HG03354 (cell line): Measurements from ENCODE around the gene MT1H.

Source experiments
- ATAC-seq: cut with Tn5 transposase; IDR thresholded peaks from one replicate; pipeline ENCODE4 v1.9.1; 2021; ENCODE audit warnings: mild to moderate bottlenecking; ENCODE audit not compliant: unreplicated experiment, poor library complexity, severe bottlenecking

MT1H gene

DNA sequence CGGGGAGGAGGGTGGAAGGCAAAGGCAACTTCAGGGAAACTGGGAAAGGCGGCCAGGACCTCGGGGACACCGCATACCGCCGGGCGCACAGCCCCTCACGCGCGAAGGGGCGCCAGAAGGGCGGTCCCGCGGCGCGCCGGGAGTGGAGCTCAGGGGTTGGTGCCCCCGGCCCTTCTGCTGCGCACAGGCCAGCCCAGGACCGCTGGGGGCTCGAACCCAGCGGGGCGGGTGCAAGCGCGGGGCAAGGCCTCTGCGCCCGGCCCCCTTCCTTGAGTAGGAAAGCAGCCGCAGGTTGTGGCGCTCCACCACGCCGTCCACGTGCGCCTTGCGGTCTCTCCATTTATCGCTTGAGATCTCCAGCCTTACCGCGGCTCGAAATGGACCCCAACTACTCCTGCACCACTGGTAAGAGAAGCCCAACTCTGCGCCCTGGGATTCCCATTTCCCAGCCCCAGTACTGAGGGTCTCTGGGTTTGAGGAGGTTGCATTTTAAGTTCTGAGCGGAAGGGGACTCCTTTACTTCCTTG lies 34.1 kb upstream of the MT1H start:
- ATAC-seq: no peak

DNA sequence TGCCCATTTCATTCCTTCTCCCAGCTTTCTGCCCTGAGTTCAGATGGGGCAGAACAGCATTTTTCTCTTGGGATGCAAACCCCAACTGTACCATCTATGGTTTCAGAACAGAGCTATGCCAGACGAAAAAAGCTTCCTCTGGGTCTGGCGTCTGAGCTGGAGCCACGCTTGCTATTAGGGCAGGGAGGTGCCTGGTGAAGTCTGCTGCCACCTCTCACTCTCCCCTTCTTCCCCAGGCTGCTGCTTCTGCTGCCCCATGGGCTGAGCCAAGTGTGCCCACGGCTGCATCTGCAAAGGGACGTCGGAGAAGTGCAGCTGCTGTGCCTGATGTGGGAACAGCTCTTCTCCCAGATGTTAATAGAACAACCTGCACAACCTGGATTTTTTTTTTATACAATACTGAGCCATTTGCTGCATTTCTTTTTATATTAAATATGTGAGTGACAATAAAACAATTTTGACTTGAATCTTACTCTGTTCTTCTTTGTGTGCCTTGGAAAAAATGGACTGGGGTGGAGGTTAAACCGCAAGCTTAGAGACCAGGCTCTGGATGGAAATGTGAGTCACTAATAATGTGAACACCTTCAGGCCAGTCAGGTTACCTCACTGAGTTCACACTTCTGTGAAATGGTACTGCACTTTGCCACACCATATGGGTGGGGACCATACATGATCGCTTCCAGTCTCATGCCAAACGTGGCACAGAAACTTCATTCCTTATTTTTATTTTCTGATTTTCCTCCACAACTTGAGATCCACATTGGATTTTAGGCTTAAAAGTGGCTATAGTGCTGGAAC lies 32.8 kb upstream of the MT1H start:
- no peak for ATAC-seq

- no peak for ATAC-seq
Observed at GRCh38 chr16:56637814-56638750, 31.5 kb upstream of the MT1H start, which contains the start of gene MT1A. MT1A (plus strand) TSS chr16:56638666; CDS start chr16:56638739, 73 bp downstream.

GRCh38 chr16:56639045-56639444 lies 30.6 kb upstream of the MT1H start:
- no peak for ATAC-seq

DNA sequence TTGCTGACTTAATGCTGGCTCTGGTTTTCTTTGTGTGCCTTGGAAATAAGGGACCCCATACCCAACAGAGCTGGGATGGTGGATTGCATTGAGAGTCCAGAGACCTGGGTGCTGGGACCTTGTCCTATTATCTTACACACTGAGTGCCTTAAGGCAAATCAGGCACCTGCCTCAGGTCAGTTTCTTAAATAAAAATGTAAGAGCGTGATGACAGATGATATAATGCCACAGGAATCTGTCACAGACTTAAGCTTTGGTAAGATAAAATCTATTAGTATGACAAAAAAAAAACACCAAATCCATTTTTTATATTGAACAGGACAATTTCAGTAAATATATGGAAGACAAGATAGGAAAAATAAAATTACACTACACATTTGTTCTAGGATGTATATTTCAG lies 29.5 kb upstream of the MT1H start:
- no peak for ATAC-seq

DNA sequence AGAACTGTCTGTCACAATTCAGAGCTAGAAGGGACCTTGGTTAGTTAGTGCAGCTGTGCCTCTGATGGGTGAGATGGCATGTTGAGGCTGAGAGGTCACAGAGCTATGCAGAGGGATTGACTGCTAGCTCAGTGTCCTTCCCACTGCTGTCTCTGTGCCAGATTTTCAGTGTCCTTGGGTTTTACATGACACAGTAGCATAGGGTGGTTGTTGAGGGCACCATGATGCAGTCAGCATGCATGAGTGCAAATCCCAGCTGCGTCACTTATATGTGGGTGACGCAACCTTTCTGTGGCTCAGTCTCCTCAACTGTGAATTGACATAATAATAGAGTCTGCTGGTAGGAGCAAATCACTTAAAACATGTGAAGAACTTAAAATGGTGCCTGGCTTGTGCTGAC lies 28.4 kb upstream of the MT1H start:
- ATAC-seq: no peak

GRCh38 chr16:56643080-56643778 lies 26.4 kb upstream of the MT1H start:
- peak; percentile 73 for ATAC-seq

DNA sequence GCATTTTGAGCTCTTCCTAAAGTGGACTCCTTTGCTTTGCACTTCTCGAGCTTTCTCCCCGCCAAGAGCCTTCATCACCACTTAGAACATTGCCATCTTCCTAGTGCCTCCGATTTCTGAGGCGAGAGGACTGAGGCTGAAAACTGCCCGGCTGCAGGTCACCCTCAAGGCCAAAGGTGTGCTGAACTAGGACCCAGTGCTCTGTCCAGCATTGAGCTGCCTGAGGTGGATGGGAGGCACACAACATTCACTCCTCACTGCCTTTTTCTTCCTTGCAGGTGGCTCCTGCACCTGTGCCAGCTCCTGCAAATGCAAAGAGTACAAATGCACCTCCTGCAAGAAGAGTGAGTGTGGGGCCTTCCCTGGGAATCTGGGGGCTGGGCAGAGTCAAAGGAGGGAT lies 25.8 kb upstream of the MT1H start:
- ATAC-seq: no peak

DNA sequence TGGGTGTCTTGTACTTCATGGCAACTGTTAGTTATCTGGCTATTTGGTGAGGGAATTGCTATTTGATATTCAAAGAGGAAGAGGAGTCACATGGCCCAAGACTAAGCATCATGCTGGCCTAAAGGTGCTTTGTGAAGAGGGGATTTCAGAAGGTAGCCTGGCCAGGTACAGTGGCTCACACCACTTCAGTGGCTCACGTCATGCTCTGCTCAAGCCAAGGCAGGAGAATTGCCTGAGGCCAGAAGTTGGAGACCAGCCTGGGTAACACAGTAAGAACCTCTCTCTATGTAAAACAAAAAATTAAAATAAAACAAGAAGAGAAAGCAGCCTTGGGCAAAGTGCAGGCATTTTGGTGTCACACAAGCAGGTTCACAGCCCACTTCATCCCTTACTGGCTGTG lies 24.3 kb upstream of the MT1H start:
- ATAC-seq: no peak

GRCh38 chr16:56645838-56646237 lies 23.8 kb upstream of the MT1H start:
- no peak for ATAC-seq

DNA sequence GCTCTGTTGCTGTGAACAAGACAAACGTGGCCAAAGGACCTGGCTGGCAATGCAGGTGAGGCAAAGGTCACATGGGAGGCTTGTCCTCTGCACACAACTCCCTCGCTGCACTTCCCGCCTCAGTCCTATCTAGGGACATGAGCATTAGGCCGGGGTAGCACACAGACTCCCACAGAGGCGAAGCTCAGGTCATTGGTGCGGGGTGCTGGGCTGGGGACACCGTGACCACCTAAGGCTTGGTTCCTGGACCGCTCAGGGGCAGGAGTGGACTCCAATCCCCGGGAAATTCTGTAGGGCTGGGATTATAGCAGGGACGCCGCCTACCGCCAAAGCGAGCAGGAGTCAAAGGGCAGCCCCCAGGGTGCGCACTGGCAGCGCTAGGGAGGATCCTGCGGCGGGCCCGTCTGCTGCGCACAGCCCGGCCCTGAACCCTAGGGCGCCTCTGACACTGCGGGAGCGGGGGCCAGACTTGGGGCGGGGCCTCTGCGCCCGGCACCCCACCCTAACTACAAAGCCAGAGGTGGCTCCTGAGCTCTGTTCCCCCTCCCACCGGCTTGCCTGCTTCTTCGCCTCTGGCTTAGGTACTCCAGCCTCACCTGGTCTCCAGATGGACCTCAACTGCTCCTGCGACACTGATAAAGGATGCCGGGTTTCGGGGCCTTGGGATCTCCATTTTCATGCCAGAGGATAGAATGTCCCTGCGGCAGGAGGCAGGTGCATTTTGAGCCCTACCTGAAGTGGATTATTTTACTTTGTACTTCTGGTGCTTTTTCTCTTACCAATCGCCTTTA lies 21.8 kb upstream of the MT1H start:
- no peak for ATAC-seq

GRCh38 chr16:56649271-56649670 lies 20.3 kb upstream of the MT1H start:
- ATAC-seq: no peak

DNA sequence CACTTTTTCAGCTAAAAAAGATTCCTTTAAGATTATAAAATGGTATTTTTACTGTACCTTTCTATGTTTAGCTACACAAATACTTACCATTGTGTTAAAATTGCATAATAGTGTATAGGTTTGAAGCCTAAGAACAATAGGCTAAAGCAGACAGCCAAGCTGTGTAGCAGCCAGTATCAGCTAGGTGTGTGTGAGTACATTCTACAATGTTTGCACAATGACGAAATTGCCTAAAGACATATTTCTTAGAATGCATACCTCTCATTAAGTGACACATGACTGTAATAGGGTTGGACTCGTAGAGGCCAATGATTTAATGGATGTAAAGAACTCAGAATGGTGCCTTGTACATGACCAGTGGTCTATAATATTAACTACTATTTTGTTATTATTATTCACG lies 19.8 kb upstream of the MT1H start:
- ATAC-seq: no peak

- ATAC-seq: no peak
Observed at GRCh38 chr16:56651586-56651985, 18.0 kb upstream of the MT1H start, which contains the start of gene MT1B. MT1B (plus strand) TSS chr16:56651886; CDS start chr16:56651954, 68 bp downstream.

DNA sequence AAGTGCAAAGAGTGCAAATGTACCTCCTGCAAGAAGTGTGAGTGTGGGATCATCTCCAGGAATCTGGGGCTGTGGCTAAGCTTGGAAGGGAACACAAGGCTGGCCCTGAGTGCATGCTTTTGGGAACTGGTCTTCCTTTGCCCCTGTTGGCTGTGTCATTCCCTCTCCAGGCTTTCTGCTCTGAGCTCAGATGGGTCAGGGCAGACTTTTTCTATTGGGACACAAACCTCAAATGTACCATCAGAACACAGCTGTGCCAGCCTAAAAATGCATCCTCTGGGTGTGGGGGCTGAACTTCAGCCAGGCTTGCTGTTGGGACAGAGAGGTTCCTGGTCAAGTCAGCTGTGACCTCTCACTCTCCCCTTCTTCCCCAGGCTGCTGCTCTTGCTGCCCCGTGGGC lies 17.0 kb upstream of the MT1H start:
- ATAC-seq: no peak

DNA sequence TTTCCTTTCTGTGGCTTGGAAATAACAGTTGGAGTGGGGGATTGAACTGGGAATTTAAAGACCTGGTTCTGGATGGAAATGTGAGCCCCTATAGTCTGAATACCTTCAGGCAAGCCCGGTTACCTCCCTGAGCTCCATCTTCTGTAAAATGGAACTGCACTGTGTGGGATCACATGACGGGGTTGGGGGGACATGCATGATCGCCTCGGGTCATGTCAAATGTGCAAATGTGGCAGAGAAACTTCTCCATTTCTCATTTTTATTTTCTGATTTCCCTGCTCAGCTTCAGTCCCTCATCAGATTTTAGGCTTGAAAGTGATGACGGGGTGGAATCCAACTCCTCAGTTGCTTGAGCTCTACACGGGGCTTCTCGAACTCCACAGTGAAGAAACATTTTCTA lies 16.4 kb upstream of the MT1H start:
- ATAC-seq: no peak

GRCh38 chr16:56657555-56658326 lies 11.9 kb upstream of the MT1H start, which contains the start of gene MT1F:
MT1F (plus strand) TSS chr16:56657959; CDS start chr16:56658059, 100 bp downstream.
- no peak for ATAC-seq

DNA sequence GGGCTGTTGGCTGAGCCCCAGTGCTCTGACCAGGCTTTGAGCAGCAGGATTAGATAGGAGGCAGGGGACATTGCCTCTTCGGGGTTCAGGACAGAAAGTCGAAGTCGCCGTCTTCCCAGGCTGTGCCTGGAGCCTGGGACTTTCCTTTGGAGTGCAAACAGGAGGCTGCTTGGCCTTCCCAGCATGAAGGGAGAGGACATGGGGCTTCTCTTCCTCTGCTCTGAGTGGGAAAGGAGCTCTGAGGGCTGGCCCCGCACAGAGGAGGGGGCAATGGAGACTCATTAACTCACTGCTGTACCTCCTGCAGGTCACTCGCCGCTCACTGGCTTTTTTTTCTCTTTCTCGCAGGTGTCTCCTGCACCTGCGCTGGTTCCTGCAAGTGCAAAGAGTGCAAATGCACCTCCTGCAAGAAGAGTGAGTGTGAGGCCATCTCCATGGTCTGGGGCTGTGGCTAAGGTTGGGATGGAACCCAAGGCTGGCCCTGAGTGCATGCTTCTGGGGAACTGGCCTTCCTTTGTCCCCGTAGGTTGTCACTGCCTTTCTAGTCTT lies 11.2 kb upstream of the MT1H start:
- no peak for ATAC-seq
